ENCODE results near the gene CTTN.

CTTN gene

DNA sequence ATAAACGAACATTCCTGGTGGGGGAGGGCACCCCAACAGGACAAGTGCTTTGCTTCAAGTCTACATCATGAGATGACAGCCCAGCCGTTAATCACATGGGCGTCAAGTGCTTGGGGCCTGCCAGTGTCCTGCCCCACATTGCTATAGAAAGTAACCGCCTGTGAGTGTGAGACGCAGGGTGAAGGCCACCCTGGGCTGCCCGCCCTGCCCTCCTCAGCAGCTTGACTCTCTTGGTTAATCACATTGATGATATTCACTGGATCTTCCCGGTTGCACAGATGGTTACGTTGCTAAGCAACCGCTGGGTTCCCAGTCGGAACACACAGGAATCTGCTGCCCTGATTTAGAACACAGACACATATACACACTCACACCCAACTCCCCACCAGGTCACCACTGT, 79.3 kb downstream of the CTTN start:
- no peak for DNase-seq

DNA sequence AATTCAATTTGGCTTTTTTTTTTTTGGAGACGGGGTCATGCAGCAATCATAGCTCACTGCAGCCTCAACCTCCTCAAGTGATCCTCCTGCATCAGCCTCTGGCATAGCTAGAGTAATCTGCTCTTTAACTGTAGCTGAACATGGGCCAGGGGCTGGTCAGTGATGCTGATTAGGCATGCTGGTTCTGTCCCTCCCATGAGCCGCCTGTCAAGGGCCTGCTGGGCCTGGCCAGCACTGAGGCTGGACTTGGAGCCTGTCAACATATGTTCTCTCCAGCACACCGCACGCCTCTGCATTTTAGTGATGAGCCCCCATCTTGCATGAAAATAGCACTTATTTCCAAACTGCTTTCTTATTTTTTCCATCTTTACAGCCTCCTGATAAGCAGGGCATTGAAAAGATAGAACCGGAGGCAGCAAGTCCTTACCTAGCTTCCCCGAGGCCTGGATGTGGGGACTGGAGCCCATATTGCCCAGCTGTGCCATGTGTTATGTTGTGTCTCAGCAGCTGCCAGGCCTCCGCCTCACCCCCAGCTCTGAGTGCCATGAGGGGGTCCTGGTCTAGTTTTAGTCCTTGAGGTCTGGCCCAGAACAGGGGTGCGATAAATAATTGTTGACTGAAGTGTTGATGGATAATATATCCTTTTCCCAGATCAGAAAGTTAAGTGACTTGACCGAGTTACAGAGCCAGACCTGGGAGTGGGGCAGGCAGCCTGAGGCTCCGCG, 80.0 kb downstream of the CTTN start:
- DNase-seq = no peak

GRCh38 chr11:70480711-70481110, 82.4 kb downstream of the CTTN start:
- no peak for DNase-seq

GRCh38 chr11:70481625-70482528, 83.5 kb downstream of the CTTN start:
- no peak for DNase-seq

DNA sequence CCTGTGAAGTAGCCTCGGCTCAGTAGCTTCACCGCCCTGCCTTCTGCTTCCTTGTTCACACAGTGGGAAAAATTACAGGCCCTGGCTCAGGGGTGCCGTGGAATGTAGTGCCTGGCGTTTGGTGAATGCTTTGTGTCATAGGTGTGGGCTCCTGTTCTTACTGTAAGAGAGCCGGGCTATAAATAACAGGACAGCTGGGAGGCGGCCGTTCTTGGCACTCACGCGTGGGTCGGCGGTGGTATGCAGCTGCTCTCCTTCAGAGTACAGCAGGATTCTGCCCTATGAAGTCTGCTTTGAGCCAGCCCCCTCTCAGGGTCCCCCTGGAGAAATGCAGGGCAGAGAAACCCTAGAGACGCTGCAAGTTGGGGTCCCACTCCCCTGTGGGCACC, 84.2 kb downstream of the CTTN start:
- peak; percentile 72 for DNase-seq

DNA sequence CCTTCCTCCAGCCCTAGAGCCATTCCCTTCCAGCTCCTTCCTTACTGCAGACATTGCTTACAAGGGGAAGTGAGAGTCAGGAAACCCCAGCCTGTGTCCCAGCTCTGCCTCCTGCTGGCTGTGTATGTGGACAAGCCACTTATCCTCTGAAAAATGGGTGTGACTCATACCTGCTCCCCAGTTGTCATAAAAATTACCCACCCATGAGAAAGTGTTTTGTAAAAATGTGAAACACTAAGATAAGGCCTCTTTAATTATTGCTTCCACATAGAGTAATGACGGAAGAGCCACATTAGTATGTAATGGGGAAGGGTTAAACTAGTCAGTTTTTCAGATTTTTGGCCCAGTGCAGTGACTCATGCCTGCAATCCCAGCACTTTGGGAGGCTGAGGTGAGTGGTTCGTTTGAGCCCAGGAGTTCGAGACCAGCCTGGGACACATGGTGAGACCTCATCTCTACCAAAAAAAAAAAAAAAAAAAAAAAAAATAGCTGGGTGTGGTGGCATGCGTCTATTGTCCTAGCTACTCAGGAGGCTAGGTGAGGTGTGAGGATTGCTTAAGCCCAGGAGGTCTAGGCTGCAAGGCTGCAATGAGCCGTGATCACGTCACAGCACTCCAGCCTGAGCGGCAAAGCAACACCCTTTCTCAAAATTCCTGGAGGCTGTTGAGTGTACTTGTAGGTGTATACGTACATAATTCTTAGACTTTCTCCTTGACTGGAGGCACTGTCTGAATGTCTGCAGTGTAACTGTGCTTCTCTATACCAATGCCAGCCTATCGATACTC, 84.9 kb downstream of the CTTN start:
- DNase-seq = no peak

GRCh38 chr11:70483917-70484316, 85.6 kb downstream of the CTTN start:
- DNase-seq = no peak

DNA sequence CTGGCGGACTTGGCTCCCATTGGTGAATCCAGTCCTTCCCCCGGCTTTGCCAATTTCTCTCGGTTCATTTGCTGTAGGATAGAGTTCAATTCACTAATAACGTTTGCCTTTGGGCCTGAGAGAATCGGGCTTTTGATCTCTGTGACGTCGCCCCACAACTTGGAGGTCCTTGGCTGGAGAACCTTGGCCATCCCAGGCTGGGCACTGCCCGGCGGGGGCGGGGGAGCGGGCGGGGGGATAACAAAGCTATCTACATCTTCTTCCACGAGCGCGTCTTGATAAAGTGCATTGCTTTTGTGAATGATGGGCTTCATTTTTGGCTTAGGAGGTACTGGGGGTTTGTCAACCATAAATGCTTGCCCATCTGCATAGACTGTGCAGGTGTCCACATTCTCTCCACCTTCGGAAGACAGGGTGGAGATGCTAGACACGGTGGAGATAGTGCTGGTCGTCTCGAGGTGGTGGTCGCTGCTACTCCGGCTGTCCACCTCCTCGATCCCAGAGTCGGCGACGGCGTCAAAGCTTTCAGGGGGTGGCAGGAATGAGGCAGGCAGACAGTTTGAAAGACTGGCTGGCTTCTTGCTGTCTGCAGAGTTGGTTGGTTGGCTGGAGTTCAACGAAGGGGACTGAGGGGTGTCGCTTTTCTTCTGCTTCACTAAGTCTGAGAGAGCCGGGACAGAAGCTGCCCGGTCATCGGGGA, 87.1 kb downstream of the CTTN start:
- DNase-seq = no peak

DNA sequence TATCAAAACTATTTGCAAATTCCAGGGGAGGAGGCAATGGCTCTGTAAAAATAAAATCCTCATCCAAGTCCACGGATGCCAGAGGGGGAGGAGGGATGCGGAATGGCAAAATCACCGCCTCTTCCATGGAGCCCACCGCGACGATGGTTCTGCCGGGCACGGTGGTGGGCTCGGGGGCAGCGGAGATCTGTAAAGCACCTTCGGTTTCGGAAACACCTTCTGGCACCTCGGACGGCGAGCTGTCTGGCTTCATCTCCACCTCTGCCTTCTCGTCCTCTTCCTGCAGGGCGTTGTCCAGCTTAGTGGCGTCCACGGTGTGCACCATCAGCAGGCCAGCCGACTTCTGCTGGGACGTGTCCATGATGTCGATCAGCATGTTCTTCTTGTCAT, 87.7 kb downstream of the CTTN start:
- no peak for DNase-seq

Data from femur (tissue), 1 donor.